ENCODE data around the gene ACOT12. TPM values are rescaled to one million over a fixed set of nuclear protein-coding genes. Genes with fewer than 3 reads are reported as not detected.

The ACOT12 gene
- total and polyA plus RNA-seq, 2 of the 13 experiments (the other 11 are each of a cell fraction or from before 2014, with no cell fraction given), result not detected

GRCh38 chr5:81409361-81409760 is 15.4 kb upstream of the ACOT12 start:
- Histone ChIP-seq H3K36me3 (replicated peaks in 1 of 2; ENCODE audit: control insufficient read depth in 1 of 2, insufficient read depth in 2 of 2, low read length in 2 of 2) (no peaks in the 10 kb centered on the region), H2AFZ (ENCODE audit: low read length) (no peak overlapping the region), H3K9me3 (ENCODE audit: low read length) (no peaks in the 10 kb centered on the region), H4K20me1 (ENCODE audit: insufficient read depth, low read length) (no peaks in the 10 kb centered on the region), H3K79me2 (ENCODE audit: insufficient read depth, low read length) (no peaks in the 10 kb centered on the region), H3K4me3 (replicated peaks in 1 of 3; ENCODE audit: insufficient read depth in 1 of 3, low read depth in 2 of 3, low read length in 3 of 3) (no peak overlapping the region), H3K4me1 (ENCODE audit: insufficient read depth, low read length) (peaks cover 11% of the 10 kb centered on the region), H3K27ac (ENCODE audit: extremely low read length, insufficient read depth, low read length) (no peak overlapping the region), H3K4me2 (ENCODE audit: low read depth, low read length) (no peak overlapping the region), H3K27me3 (ENCODE audit: control insufficient read depth in 1 of 2, insufficient read depth in 2 of 2, low read length in 2 of 2) (no peaks in the 10 kb centered on the region), H3K9ac (ENCODE audit: insufficient read depth, low read depth, low read length) (no peak overlapping the region)
- TF ChIP-seq ZNF614 (CRISPR knock-in tag; IDR thresholded peaks at IDR 0.05; ENCODE audit: borderline replicate concordance) (no peak), TFDP1 (CRISPR knock-in tag; IDR thresholded peaks at IDR 0.05; ENCODE audit: borderline replicate concordance) (no peak), ZNF329 (CRISPR knock-in tag; IDR thresholded peaks at IDR 0.05; ENCODE audit: low read depth) (no peak), MYNN (CRISPR knock-in tag; IDR thresholded peaks at IDR 0.05; ENCODE audit: low read depth) (no peak), MEIS2 (CRISPR knock-in tag; IDR thresholded peaks at IDR 0.05) (no peak), ZNF672 (CRISPR knock-in tag; IDR thresholded peaks at IDR 0.05) (no peak), ASH2L (IDR thresholded peaks at IDR 0.05; ENCODE audit: insufficient read length, low read depth, low read length) (no peak), KLF11 (CRISPR knock-in tag; IDR thresholded peaks at IDR 0.05) (no peak), PREB (CRISPR knock-in tag; IDR thresholded peaks at IDR 0.05) (no peak), ZNF543 (CRISPR knock-in tag; IDR thresholded peaks at IDR 0.05) (no peak), ERF (CRISPR knock-in tag; IDR thresholded peaks at IDR 0.05) (no peak), ZSCAN5A (CRISPR knock-in tag; IDR thresholded peaks at IDR 0.05; ENCODE audit: borderline replicate concordance) (no peak), RFX3 (CRISPR knock-in tag; IDR thresholded peaks at IDR 0.05) (no peak)
- TF ChIP-seq, protein P1, sequence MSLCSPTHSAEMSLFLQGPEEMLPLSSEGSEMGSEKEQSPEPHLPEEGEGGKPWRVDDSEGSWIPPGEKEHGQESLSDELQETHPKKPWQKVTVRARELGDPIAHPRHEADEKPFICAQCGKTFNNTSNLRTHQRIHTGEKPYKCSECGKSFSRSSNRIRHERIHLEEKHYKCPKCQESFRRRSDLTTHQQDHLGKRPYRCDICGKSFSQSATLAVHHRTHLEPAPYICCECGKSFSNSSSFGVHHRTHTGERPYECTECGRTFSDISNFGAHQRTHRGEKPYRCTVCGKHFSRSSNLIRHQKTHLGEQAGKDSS (CRISPR knock-in tag; IDR thresholded peaks at IDR 0.05; ENCODE audit: borderline replicate concordance, low read depth), result no peak
- in situ Hi-C loops (cut with HindIII; ENCODE audit: extremely low pct_ligation_motif_present, low pct_unique_long_range_greater_than_20kb), result no loop called here
- DNase-seq (ENCODE audit: low spot score), result no peak
- no peak for FAIRE-seq
- ChIA-PET POLR2A (no interaction called here), CTCF (ENCODE audit: low intra/inter-chr PET ratio, low total read pairs) (no interaction called here)
- intact Hi-C loops (cut with micrococcal nuclease; ENCODE audit: unreplicated experiment), result no loop called here
- WGBS (ENCODE audit: low lambda C conversion rate), result 23% methylated on average over 2 of the region's 2 CpGs
- no TSS peak for BruUV-seq (replicated peaks)
- ATAC-seq, result no peak
